A549 (cell line): ENCODE results near the gene C2CD2.

Source experiments
- CTCF ChIP-seq: fragments of >200 bp; sonication (Bioruptor Twin); formaldehyde crosslinking; IDR thresholded peaks from 3 replicates; pipeline ENCODE4 v1.5.1; 2016
- EP300 ChIP-seq, 2 experiments: fragments of >200 bp; sonication (Bioruptor Twin); formaldehyde crosslinking; IDR thresholded peaks; 2 replicates in 1 of 2; 3 replicates in 1 of 2; pipeline ENCODE4 v1.6.1; 2016 to 2017
- JUN ChIP-seq, 2 experiments: fragments of >200 bp; sonication (Bioruptor Twin); formaldehyde crosslinking; IDR thresholded peaks; 2 replicates in 1 of 2; 3 replicates in 1 of 2; pipeline ENCODE4 v1.6.1; 2016 to 2017

- TF ChIP-seq EP300 (IDR thresholded peaks at IDR 0.05) (no peak), JUN (IDR thresholded peaks at IDR 0.05) (no peak), CTCF (no peak)
Observed at GRCh38 chr21:41840880-41841279, 112.9 kb downstream of the C2CD2 start.
